ENCODE measurements around the gene IL20RA.

DNA sequence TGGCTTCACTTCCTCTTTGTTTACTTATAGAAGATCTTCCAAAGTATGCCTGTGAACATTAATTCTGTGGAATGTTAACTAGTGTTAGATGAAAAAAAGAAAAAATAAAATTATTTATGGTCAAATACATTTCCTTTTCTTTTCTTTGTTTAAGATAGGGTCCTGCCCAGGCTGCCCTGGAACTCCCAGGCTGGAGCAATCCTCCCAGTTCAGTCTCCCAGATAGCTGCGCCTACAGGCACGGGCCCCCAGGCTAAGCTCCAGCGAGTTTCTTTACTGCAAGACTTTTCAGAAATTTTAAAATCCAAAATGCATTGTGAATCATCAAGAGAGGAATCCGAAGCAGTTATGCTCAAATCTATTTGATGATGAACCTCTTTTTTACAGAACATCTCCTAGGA, 39.3 kb upstream of the IL20RA start:
- no peak for TF ChIP-seq CTCF (IDR thresholded peaks at IDR 0.05)
- no peak for TF ChIP-seq POLR2A (IDR thresholded peaks at IDR 0.05)
